GM12878 (cell line): ENCODE measurements around the gene MRPS23. TPM values are rescaled to one million over a fixed set of nuclear protein-coding genes. Genes with fewer than 3 reads are reported as not detected.
A peak's percentile ranks its signal among the peaks of the same experiment; 100 is the strongest.

Experiments used
- ATAC-seq: fragments of 200-7000 bp; cut with Tn5 transposase; 3 replicates; pipeline ENCODE4 v1.9.1; 2020; ENCODE audit warnings: mild to moderate bottlenecking, moderate library complexity
- BruUV-seq: library from RNA; stranded (reverse); fragments of 400-500 nt; replicated peaks from 2 replicates; lab custom pipeline; 2021; lab: Mats Ljungman, UMichigan
- CTCF ChIA-PET: fragments of 300-600 bp; sonication (Branson Sonifier 250); formaldehyde crosslinking; extraction: SDS; loops from one replicate; lab custom pipeline; 2021; ENCODE audit warnings: inconsistent platforms; lab: Yijun Ruan, JAX
- POLR2A ChIA-PET: fragments of 350-600 bp; formaldehyde crosslinking; extraction: SDS; loops from one replicate; lab custom pipeline; 2021; ENCODE audit warnings: inconsistent platforms; lab: Charles Lee
- RAD21 ChIA-PET: fragments of 300-600 bp; sonication (Branson Sonifier 250); formaldehyde crosslinking; loops from one replicate; lab custom pipeline; 2023; ENCODE audit warnings: antibody characterized with exemption; ENCODE audit not compliant: unreplicated experiment; lab: Charles Lee
- SMC1A ChIA-PET: fragments of 300-600 bp; sonication (Branson Sonifier 250); formaldehyde crosslinking; loops from one replicate; lab custom pipeline; 2023; ENCODE audit not compliant: unreplicated experiment, uncharacterized antibody; lab: Charles Lee
- DNase-seq: peaks from one replicate; pipeline ENCODE4 v3.0.0-alpha.2; 2011; ENCODE audit warnings: low read depth, low spot score
- FAIRE-seq: peaks from 3 replicates; lab custom pipeline; 2011; peaks lifted over from hg19 to GRCh38; lab: Jason Lieb, UNC
- H2AFZ ChIP-seq: 2 replicates; pipeline ENCODE4 v1.6.0; 2011; ENCODE audit warnings: low read depth, low read length, control low read depth; ENCODE audit not compliant: control insufficient read depth
- H3K27ac ChIP-seq: 2 replicates; pipeline ENCODE4 v1.5.1; 2011; ENCODE audit warnings: control low read depth; ENCODE audit not compliant: control insufficient read depth, insufficient read depth
- H3K27me3 ChIP-seq, 2 experiments: replicated peaks in 1 of 2; 2 replicates each; pipeline versions ENCODE4 v1.6.0 to v1.6.1; 2011; ENCODE audit warnings: low read length in 1 of 2; ENCODE audit not compliant: control insufficient read depth in 2 of 2, insufficient read depth in 2 of 2
- H3K36me3 ChIP-seq, 2 experiments: 2 replicates each; pipeline ENCODE4 v1.5.1; 2011; ENCODE audit warnings: low read length in 1 of 2; ENCODE audit not compliant: control insufficient read depth in 2 of 2, insufficient read depth in 2 of 2
- H3K4me1 ChIP-seq: 2 replicates; pipeline ENCODE4 v1.6.1; 2011; ENCODE audit warnings: mild to moderate bottlenecking, low read length, moderate library complexity, mixed read lengths; ENCODE audit not compliant: control insufficient read depth, insufficient read depth
- H3K4me2 ChIP-seq: 2 replicates; pipeline ENCODE4 v1.6.0; 2011; ENCODE audit warnings: control low read depth; ENCODE audit not compliant: control insufficient read depth, insufficient read depth
- H3K4me3 ChIP-seq: fragments of 200-600 bp; sonication (generic); 2 replicates; pipeline ENCODE4 v1.5.1; 2016
- H3K79me2 ChIP-seq: 2 replicates; pipeline ENCODE4 v1.6.0; 2011; ENCODE audit warnings: low read length; ENCODE audit not compliant: control insufficient read depth, insufficient read depth
- H3K9ac ChIP-seq: 2 replicates; pipeline ENCODE4 v1.8.0; 2011; ENCODE audit warnings: low read length, control low read depth, mixed read lengths; ENCODE audit not compliant: control insufficient read depth, insufficient read depth
- H3K9me3 ChIP-seq: replicated peaks from 3 replicates; pipeline ENCODE4 v1.5.1; 2011; ENCODE audit warnings: mild to moderate bottlenecking, low read length; ENCODE audit not compliant: control insufficient read depth, insufficient read depth
- H4K20me1 ChIP-seq: 2 replicates; pipeline ENCODE4 v1.6.0; 2011; ENCODE audit not compliant: control insufficient read depth, insufficient read depth
- BCL3 ChIP-seq: IDR thresholded peaks from 2 replicates; pipeline ENCODE4 v1.6.1; 2011; ENCODE audit warnings: borderline replicate concordance, low read depth, mild to moderate bottlenecking, moderate library complexity, low read length; ENCODE audit not compliant: insufficient read depth, poor library complexity, severe bottlenecking
- BHLHE40 ChIP-seq, 2 experiments: fragments of 450-650 bp in 1 of 2; IDR thresholded peaks; 2 replicates each; pipeline ENCODE4 v1.6.1; 2011 to 2017; ENCODE audit warnings: low read depth in 2 of 2, borderline replicate concordance in 1 of 2, improper control_type of control experiment in 1 of 2, low read length in 1 of 2, mild to moderate bottlenecking in 1 of 2
- MAX ChIP-seq: IDR thresholded peaks from 2 replicates; pipeline ENCODE4 v1.6.1; 2012; ENCODE audit warnings: low read depth, low read length, improper control_type of control experiment
- SRF ChIP-seq, 2 experiments: IDR thresholded peaks; 2 replicates each; pipeline ENCODE4 v1.6.1; 2011; ENCODE audit warnings: low read depth in 2 of 2, low read length in 2 of 2, mild to moderate bottlenecking in 1 of 2, moderate library complexity in 1 of 2
- ZSCAN29 ChIP-seq: fragments of 450-650 bp; IDR thresholded peaks from 2 replicates; pipeline ENCODE4 v1.6.1; 2017; ENCODE audit warnings: mild to moderate bottlenecking, moderate library complexity
- WGBS: methylation state at CpG from one replicate; pipeline ENCODE4 v1.1.6; 2016; ENCODE audit warnings: low lambda C conversion rate; ENCODE audit not compliant: insufficient replicate concordance, insufficient coverage; ENCODE audit errors: missing lambda C conversion rate; 5-methylcytosine and 5-hydroxymethylcytosine counted together
- in situ Hi-C: fragments of 300-500 bp; cut with MboI; formaldehyde crosslinking; loops from 9 replicates; pipeline ENCODE4 v1.14.3; 2018; ENCODE audit warnings: mixed read lengths
- intact Hi-C: fragments of 100-400 bp; cut with micrococcal nuclease; formaldehyde crosslinking; loops from one replicate; pipeline ENCODE4 v1.14.2; 2022; ENCODE audit not compliant: unreplicated experiment
- polyA plus RNA-seq, 11 experiments: library from polyadenylated mRNA; depleted of rRNA in 4 of 11; unstranded in 6 of 11; stranded (reverse) in 5 of 11; fragments of >200 nt; fragmentation: Nextera tagmentation in 4 of 11; fragmentation: Illumina TruSeq in 1 of 11; extraction: Ambion mirVana in 4 of 11; extraction: Trizol in 1 of 11; gene quantifications; 1 replicate in 1 of 11; 2 replicates in 10 of 11; pipeline versions ENCODE4 v1.2.1 to v1.2.3, GENCODE V29; 2011 to 2016; ENCODE audit warnings: inconsistent platforms in 2 of 11, missing spikeins in 2 of 11, low read depth in 1 of 11
- total RNA-seq, 4 experiments: library from RNA; depleted of rRNA in 3 of 4; stranded (reverse); fragments of >200 nt in 3 of 4; fragmentation: Illumina TruSeq in 1 of 4; extraction: Trizol in 1 of 4; gene quantifications; 2 replicates each; pipeline versions ENCODE4 v1.2.1 to v1.2.3, GENCODE V29; 2013 to 2021

The MRPS23 gene
- total and polyA plus RNA-seq, 10 of the 15 experiments (the other 5 are each of a cell fraction or from before 2014, with no cell fraction given) = 65.3 to 237 (median 87.9) TPM

- H3K4me2 ChIP-seq = no peak overlapping the region
- intact Hi-C loops = no loop called here
These were observed 49.5 kb upstream of the MRPS23 start for GRCh38 chr17:57899391-57899790.

More at GRCh38 chr17:57899391-57899790, 49.5 kb upstream of the MRPS23 start:
- H3K4me3 ChIP-seq = no peak overlapping the region
- no peaks in the 10 kb centered on the region for H3K79me2 ChIP-seq
- H3K27me3 ChIP-seq = no peaks in the 10 kb centered on the region
- H3K4me1 ChIP-seq = peaks cover 52% of the 10 kb centered on the region
- DNase-seq (no peak), FAIRE-seq (no peak), ATAC-seq (no peak)
- H3K9ac ChIP-seq = no peak overlapping the region
- no peaks in the 10 kb centered on the region for H3K9me3 ChIP-seq
- ChIA-PET CTCF (interaction anchor here (1.0 to 8.5 kb wide), 8 partner anchors 9 to 99 kb away, joined by 3 to 134 read pairs (median 12); no protein-coding TSS in a partner anchor), POLR2A (interaction anchor here (1.3 to 1.8 kb wide), 3 partner anchors 10 to 83 kb away, joined by 4 read pairs; partner anchors contain the start of gene CUEDC1), RAD21 (interaction anchor here (1.5 to 7.3 kb wide), 9 partner anchors 9 to 108 kb away, joined by 4 to 100 read pairs (median 6); partner anchors contain the start of gene SRSF1), SMC1A (interaction anchor here (0.6 to 8.1 kb wide), 9 partner anchors 17 to 554 kb away, joined by 3 to 102 read pairs (median 5); partner anchors contain the start of gene CUEDC1)
- H2AFZ ChIP-seq = no peak overlapping the region
- BruUV-seq = no TSS peak
- in situ Hi-C loops = loop anchor here (10.0 kb wide), 1 partner anchor 95 kb away; no protein-coding TSS in a partner anchor
- H4K20me1 ChIP-seq = no peaks in the 10 kb centered on the region
- WGBS = 66% methylated on average over 8 of the region's 8 CpGs
- no peaks in the 10 kb centered on the region for H3K36me3 ChIP-seq
- H3K27ac ChIP-seq = no peak overlapping the region
- TF ChIP-seq ZSCAN29 (no peak), SRF (IDR thresholded peaks at IDR 0.05; ENCODE audit: low read depth in 2 of 2, low read length in 2 of 2) (peak in 1 of 2 experiments; percentile 48; a peak in 1 of 4 replicates), MAX (no peak), BCL3 (no peak), BHLHE40 (IDR thresholded peaks at IDR 0.05; ENCODE audit: borderline replicate concordance in 1 of 2, low read depth in 2 of 2, low read length in 1 of 2) (peak in 1 of 2 experiments; percentile 46; a peak in 1 of 4 replicates)
